ENCODE measurements around the gene MDH2. TPM values are rescaled to one million over a fixed set of nuclear protein-coding genes. Genes with fewer than 3 reads are reported as not detected.

The MDH2 gene
- total RNA-seq, 1 donor from 2014 or later, result 81.8 TPM

- no peak for DNase-seq (ENCODE audit: extremely low spot score in 2 of 2)
- H3K4me3 ChIP-seq, result no peak overlapping the region
- peaks cover 13% of the 10 kb centered on the region for H3K4me1 ChIP-seq
- intact Hi-C loops (cut with DNase I), result no loop called here
- no peak overlapping the region for H3K27ac ChIP-seq
- peaks cover 0 to 67% of the 10 kb centered on the region in 2 donors for H3K36me3 ChIP-seq
- H3K9me3 ChIP-seq, result no peaks in the 10 kb centered on the region
- H3K27me3 ChIP-seq, result no peaks in the 10 kb centered on the region
- TF ChIP-seq, protein P1, sequence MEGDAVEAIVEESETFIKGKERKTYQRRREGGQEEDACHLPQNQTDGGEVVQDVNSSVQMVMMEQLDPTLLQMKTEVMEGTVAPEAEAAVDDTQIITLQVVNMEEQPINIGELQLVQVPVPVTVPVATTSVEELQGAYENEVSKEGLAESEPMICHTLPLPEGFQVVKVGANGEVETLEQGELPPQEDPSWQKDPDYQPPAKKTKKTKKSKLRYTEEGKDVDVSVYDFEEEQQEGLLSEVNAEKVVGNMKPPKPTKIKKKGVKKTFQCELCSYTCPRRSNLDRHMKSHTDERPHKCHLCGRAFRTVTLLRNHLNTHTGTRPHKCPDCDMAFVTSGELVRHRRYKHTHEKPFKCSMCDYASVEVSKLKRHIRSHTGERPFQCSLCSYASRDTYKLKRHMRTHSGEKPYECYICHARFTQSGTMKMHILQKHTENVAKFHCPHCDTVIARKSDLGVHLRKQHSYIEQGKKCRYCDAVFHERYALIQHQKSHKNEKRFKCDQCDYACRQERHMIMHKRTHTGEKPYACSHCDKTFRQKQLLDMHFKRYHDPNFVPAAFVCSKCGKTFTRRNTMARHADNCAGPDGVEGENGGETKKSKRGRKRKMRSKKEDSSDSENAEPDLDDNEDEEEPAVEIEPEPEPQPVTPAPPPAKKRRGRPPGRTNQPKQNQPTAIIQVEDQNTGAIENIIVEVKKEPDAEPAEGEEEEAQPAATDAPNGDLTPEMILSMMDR (IDR thresholded peaks at IDR 0.05), result no peak
- TF ChIP-seq POLR2AphosphoS5 (IDR thresholded peaks at IDR 0.05; ENCODE audit: insufficient read depth in 1 of 2, low read depth in 1 of 2), result no peak
- no peak for TF ChIP-seq POLR2A (IDR thresholded peaks at IDR 0.05)
These were observed 17.2 kb downstream of the MDH2 start for GRCh38 chr7:76065016-76065612.

- TF ChIP-seq, protein P1 (IDR thresholded peaks at IDR 0.05), result no peak
- TF ChIP-seq POLR2A (IDR thresholded peaks at IDR 0.05) (no peak), POLR2AphosphoS5 (IDR thresholded peaks at IDR 0.05; ENCODE audit: insufficient read depth in 1 of 2, low read depth in 1 of 2) (no peak)
- no peaks in the 10 kb centered on the region for H3K27me3 ChIP-seq
- no peak overlapping the region for H3K27ac ChIP-seq
- intact Hi-C loops (cut with DNase I), result no loop called here
- H3K4me3 ChIP-seq, result no peak overlapping the region
- DNase-seq (ENCODE audit: extremely low spot score in 2 of 2), result no peak
- peaks cover 26% of the 10 kb centered on the region for H3K4me1 ChIP-seq
- peaks cover 0 to 49% of the 10 kb centered on the region in 2 donors for H3K36me3 ChIP-seq
- no peaks in the 10 kb centered on the region for H3K9me3 ChIP-seq
These were observed 19.0 kb downstream of the MDH2 start for GRCh38 chr7:76066716-76067503.

GRCh38 chr7:76069238-76069638, 21.3 kb downstream of the MDH2 start:
- peaks cover 26% of the 10 kb centered on the region for H3K4me1 ChIP-seq
- peaks cover 0 to 28% of the 10 kb centered on the region in 2 donors for H3K36me3 ChIP-seq
- intact Hi-C loops (cut with DNase I), result no loop called here
- no peaks in the 10 kb centered on the region for H3K27me3 ChIP-seq
- peak overlapping the region; percentile 10 for H3K27ac ChIP-seq
- no peak overlapping the region for H3K4me3 ChIP-seq
- DNase-seq (ENCODE audit: extremely low spot score in 2 of 2), result no peak
- TF ChIP-seq, protein P1 (IDR thresholded peaks at IDR 0.05), result peak in 1 of 3 experiments; percentile 6
- TF ChIP-seq POLR2AphosphoS5 (IDR thresholded peaks at IDR 0.05; ENCODE audit: insufficient read depth in 1 of 2, low read depth in 1 of 2) (peak; percentile 42 to 72), POLR2A (IDR thresholded peaks at IDR 0.05) (no peak)
- H3K9me3 ChIP-seq, result no peaks in the 10 kb centered on the region

DNA sequence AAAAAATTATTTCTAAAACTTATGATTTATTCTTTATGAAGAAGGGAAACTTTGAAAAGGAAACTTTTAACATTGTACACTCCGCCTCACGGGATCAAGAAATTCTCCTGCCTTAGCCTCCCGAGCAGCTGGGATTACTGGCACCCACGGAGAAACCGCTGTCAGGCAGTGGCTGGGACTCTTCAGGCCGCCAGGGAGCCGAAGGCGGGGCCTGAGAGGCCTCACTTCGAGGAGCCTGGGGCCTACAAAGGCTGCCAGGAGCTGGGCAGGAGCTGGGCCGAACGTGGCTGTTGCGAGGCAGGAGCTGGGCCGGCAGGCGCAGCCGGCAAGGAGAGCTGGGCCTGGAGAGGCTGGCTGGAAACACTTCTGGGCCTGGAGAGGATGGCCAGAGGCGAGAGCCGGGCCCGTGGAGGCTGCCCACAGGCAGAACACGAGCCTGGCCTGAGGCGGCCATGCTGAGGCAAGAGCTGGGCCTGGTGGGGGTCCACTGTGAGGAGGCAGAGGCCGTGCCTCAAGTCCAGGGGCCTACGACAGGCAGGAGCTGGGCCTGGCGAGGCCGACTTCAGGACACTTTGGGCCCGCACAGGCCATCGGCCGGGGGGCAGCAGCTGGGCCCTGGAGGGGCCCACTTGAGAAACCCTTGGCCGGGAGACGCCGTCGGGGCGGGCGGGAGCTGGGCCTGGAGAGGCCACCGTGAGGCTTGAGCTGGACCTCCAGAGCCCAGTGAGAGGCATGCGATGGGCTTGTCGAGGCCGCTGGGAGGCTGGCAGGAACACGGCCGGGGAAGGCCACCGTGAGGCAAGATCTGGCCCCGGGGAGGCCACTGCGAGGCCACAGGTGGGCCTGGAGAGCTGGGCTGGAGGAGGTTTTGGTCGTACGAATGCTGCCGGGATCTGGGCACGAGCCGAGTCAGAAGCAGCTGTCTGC, 23.7 kb downstream of the MDH2 start:
- peak overlapping the region; percentile 57 for H3K27ac ChIP-seq
- peaks cover 0 to 5% of the 10 kb centered on the region in 2 donors for H3K36me3 ChIP-seq
- intact Hi-C loops (cut with DNase I), result no loop called here
- TF ChIP-seq, protein P1 (IDR thresholded peaks at IDR 0.05), result no peak
- TF ChIP-seq POLR2A (IDR thresholded peaks at IDR 0.05) (no peak), POLR2AphosphoS5 (IDR thresholded peaks at IDR 0.05; ENCODE audit: insufficient read depth in 1 of 2, low read depth in 1 of 2) (peak in 1 of 2 donors; percentile 9)
- H3K4me1 ChIP-seq, result peaks cover 26% of the 10 kb centered on the region
- no peaks in the 10 kb centered on the region for H3K27me3 ChIP-seq
- no peak overlapping the region for H3K4me3 ChIP-seq
- DNase-seq (ENCODE audit: extremely low spot score in 2 of 2), result no peak
- H3K9me3 ChIP-seq, result no peaks in the 10 kb centered on the region

Data from vagina (tissue), 2 donors.